ENCODE results near the gene TUSC7. TPM values are rescaled to one million over a fixed set of nuclear protein-coding genes. Genes with fewer than 3 reads are reported as not detected.

TUSC7 gene
- total RNA-seq, 1 donor from 2014 or later, result not detected

GRCh38 chr3:116740293-116740692 is 30.7 kb downstream of the TUSC7 start:
- no peak overlapping the region for H3K4me3 ChIP-seq
- H3K4me1 ChIP-seq, result no peaks in the 10 kb centered on the region
- no peak for DNase-seq
- TF ChIP-seq CTCF (IDR thresholded peaks at IDR 0.05; ENCODE audit: borderline replicate concordance), result no peak
- H3K9me3 ChIP-seq (replicated peaks), result no peaks in the 10 kb centered on the region
- no peak overlapping the region for H3K27ac ChIP-seq (replicated peaks)
- H3K36me3 ChIP-seq, result no peaks in the 10 kb centered on the region
- H3K27me3 ChIP-seq (ENCODE audit: low read depth), result no peaks in the 10 kb centered on the region
- intact Hi-C loops (cut with micrococcal nuclease), result no loop called here

GRCh38 chr3:116741467-116741866 is 31.9 kb downstream of the TUSC7 start:
- Histone ChIP-seq H3K4me3 (no peak overlapping the region), H3K27me3 (ENCODE audit: low read depth) (no peaks in the 10 kb centered on the region), H3K9me3 (replicated peaks) (no peaks in the 10 kb centered on the region), H3K36me3 (no peaks in the 10 kb centered on the region), H3K4me1 (no peaks in the 10 kb centered on the region), H3K27ac (replicated peaks) (no peak overlapping the region)
- DNase-seq, result no peak
- intact Hi-C loops (cut with micrococcal nuclease), result no loop called here
- no peak for TF ChIP-seq CTCF (IDR thresholded peaks at IDR 0.05; ENCODE audit: borderline replicate concordance)

- H3K9me3 ChIP-seq (replicated peaks), result peaks cover under 1% of the 10 kb centered on the region
- H3K27me3 ChIP-seq (ENCODE audit: low read depth), result no peaks in the 10 kb centered on the region
- no peaks in the 10 kb centered on the region for H3K4me1 ChIP-seq
- no peak overlapping the region for H3K4me3 ChIP-seq
- intact Hi-C loops (cut with micrococcal nuclease), result no loop called here
- TF ChIP-seq CTCF (IDR thresholded peaks at IDR 0.05; ENCODE audit: borderline replicate concordance), result no peak
- H3K36me3 ChIP-seq, result no peaks in the 10 kb centered on the region
- DNase-seq, result no peak
- no peak overlapping the region for H3K27ac ChIP-seq (replicated peaks)
Measured at GRCh38 chr3:116743062-116743461, 33.5 kb downstream of the TUSC7 start.

GRCh38 chr3:116749388-116749787 is 39.8 kb downstream of the TUSC7 start:
- no peak for TF ChIP-seq CTCF (IDR thresholded peaks at IDR 0.05; ENCODE audit: borderline replicate concordance)
- H3K4me3 ChIP-seq, result no peak overlapping the region
- intact Hi-C loops (cut with micrococcal nuclease), result no loop called here
- no peaks in the 10 kb centered on the region for H3K36me3 ChIP-seq
- peaks cover 3% of the 10 kb centered on the region for H3K9me3 ChIP-seq (replicated peaks)
- no peaks in the 10 kb centered on the region for H3K4me1 ChIP-seq
- peaks cover 5% of the 10 kb centered on the region for H3K27me3 ChIP-seq (ENCODE audit: low read depth)
- DNase-seq, result no peak
- H3K27ac ChIP-seq (replicated peaks), result no peak overlapping the region

- Histone ChIP-seq H3K4me3 (no peak overlapping the region), H3K27me3 (ENCODE audit: low read depth) (peaks cover 47% of the 10 kb centered on the region), H3K36me3 (no peaks in the 10 kb centered on the region), H3K9me3 (replicated peaks) (no peaks in the 10 kb centered on the region), H3K4me1 (no peaks in the 10 kb centered on the region), H3K27ac (replicated peaks) (no peak overlapping the region)
- no peak for TF ChIP-seq CTCF (IDR thresholded peaks at IDR 0.05; ENCODE audit: borderline replicate concordance)
- intact Hi-C loops (cut with micrococcal nuclease), result no loop called here
- no peak for DNase-seq
Measured at GRCh38 chr3:116757315-116757714, 47.7 kb downstream of the TUSC7 start.

- Histone ChIP-seq H3K9me3 (replicated peaks) (no peaks in the 10 kb centered on the region), H3K4me3 (no peak overlapping the region), H3K36me3 (no peaks in the 10 kb centered on the region), H3K27me3 (ENCODE audit: low read depth) (peaks cover 49% of the 10 kb centered on the region), H3K27ac (replicated peaks) (no peak overlapping the region), H3K4me1 (no peaks in the 10 kb centered on the region)
- DNase-seq, result no peak
- intact Hi-C loops (cut with micrococcal nuclease), result no loop called here
- TF ChIP-seq CTCF (IDR thresholded peaks at IDR 0.05; ENCODE audit: borderline replicate concordance), result no peak
Measured at GRCh38 chr3:116759316-116759715, 49.7 kb downstream of the TUSC7 start.

All from left ventricle myocardium inferior (tissue), 1 donor.